HG02970 (cell line): ENCODE measurements around the gene SLC29A3.

Source experiments
- ATAC-seq: cut with Tn5 transposase; IDR thresholded peaks from one replicate; pipeline ENCODE4 v1.9.1; 2021; ENCODE audit warnings: mild to moderate bottlenecking, moderate library complexity, moderate number of reproducible peaks; ENCODE audit not compliant: unreplicated experiment, low FRiP score

SLC29A3 gene

GRCh38 chr10:71317739-71318138 is 1.3 kb upstream of the SLC29A3 start:
- no peak for ATAC-seq

GRCh38 chr10:71319800-71320392 is 837 bp downstream of the SLC29A3 start:
- ATAC-seq = no peak

- ATAC-seq = no peak
Measured at GRCh38 chr10:71320592-71320991, 1.5 kb downstream of the SLC29A3 start.

GRCh38 chr10:71321386-71321785 is 2.3 kb downstream of the SLC29A3 start:
- no peak for ATAC-seq

GRCh38 chr10:71323407-71323806 is 4.3 kb downstream of the SLC29A3 start:
- ATAC-seq = no peak

- ATAC-seq = no peak
Measured at GRCh38 chr10:71324743-71325142, 5.7 kb downstream of the SLC29A3 start.

GRCh38 chr10:71325267-71325666 is 6.2 kb downstream of the SLC29A3 start:
- no peak for ATAC-seq

GRCh38 chr10:71326464-71326881 is 7.4 kb downstream of the SLC29A3 start:
- no peak for ATAC-seq

- no peak for ATAC-seq
Measured at GRCh38 chr10:71330789-71331404, 11.8 kb downstream of the SLC29A3 start.

GRCh38 chr10:71331736-71332135 is 12.7 kb downstream of the SLC29A3 start:
- ATAC-seq = no peak

- no peak for ATAC-seq
Measured at GRCh38 chr10:71332466-71332865, 13.4 kb downstream of the SLC29A3 start.

GRCh38 chr10:71333129-71333887 is 14.2 kb downstream of the SLC29A3 start:
- no peak for ATAC-seq

GRCh38 chr10:71334221-71334791 is 15.2 kb downstream of the SLC29A3 start:
- no peak for ATAC-seq

- no peak for ATAC-seq
Measured at GRCh38 chr10:71335173-71335708, 16.2 kb downstream of the SLC29A3 start.

GRCh38 chr10:71336632-71337031 is 17.6 kb downstream of the SLC29A3 start:
- ATAC-seq = no peak

- ATAC-seq = no peak
Measured at GRCh38 chr10:71337219-71337701, 18.2 kb downstream of the SLC29A3 start.

- ATAC-seq = no peak
Measured at GRCh38 chr10:71338728-71339495, 19.9 kb downstream of the SLC29A3 start.

- ATAC-seq = no peak
Measured at GRCh38 chr10:71339796-71340589, 20.9 kb downstream of the SLC29A3 start.

- no peak for ATAC-seq
Measured at GRCh38 chr10:71342573-71343391, 23.7 kb downstream of the SLC29A3 start.
